T-helper 2 cell treated with Interferon-gamma antibody and Interleukin-4, amounts not matched to agents 5 μg/mL and 100 μg/mL, for 36 hours (primary cell): ENCODE results near the gene ING1.
"Not testable (repeated sequence)": the region's sequence is repeated elsewhere in the genome, so short reads cannot be mapped to it uniquely, and the experiment has no call there.

ENCODE experiments used
- DNase-seq: peaks from one replicate; pipeline ENCODE4 v3.0.0; 2021; ENCODE audit warnings: low spot score
- H3K27ac Mint-ChIP-seq: one replicate; pipeline ENCODE4 v1.8.0; 2021; ENCODE audit warnings: mild to moderate bottlenecking, mixed read lengths
- H3K27me3 Mint-ChIP-seq: one replicate; pipeline ENCODE4 v1.8.0; 2021; ENCODE audit warnings: low read depth, mixed read lengths
- H3K36me3 Mint-ChIP-seq: one replicate; pipeline ENCODE4 v1.8.0; 2021; ENCODE audit warnings: low read depth, mixed read lengths
- H3K4me1 Mint-ChIP-seq: one replicate; pipeline ENCODE4 v1.8.0; 2021; ENCODE audit warnings: low read depth, mixed read lengths
- H3K4me3 Mint-ChIP-seq: one replicate; pipeline ENCODE4 v1.8.0; 2022; ENCODE audit warnings: mild to moderate bottlenecking, moderate library complexity, mixed read lengths
- H3K9me3 Mint-ChIP-seq: one replicate; pipeline ENCODE4 v1.8.0; 2021; ENCODE audit warnings: mixed read lengths

ING1 gene

GRCh38 chr13:110716247-110716515 lies 2.7 kb downstream of the ING1 start:
- Mint-ChIP-seq H3K9me3 (no peaks in the 10 kb centered on the region), H3K27me3 (peaks cover 4% of the 10 kb centered on the region), H3K4me1 (peaks cover 22% of the 10 kb centered on the region), H3K4me3 (peak overlapping the region; percentile 96), H3K36me3 (peaks cover 6% of the 10 kb centered on the region), H3K27ac (peak overlapping the region; percentile 93)
- DNase-seq: no peak

DNA sequence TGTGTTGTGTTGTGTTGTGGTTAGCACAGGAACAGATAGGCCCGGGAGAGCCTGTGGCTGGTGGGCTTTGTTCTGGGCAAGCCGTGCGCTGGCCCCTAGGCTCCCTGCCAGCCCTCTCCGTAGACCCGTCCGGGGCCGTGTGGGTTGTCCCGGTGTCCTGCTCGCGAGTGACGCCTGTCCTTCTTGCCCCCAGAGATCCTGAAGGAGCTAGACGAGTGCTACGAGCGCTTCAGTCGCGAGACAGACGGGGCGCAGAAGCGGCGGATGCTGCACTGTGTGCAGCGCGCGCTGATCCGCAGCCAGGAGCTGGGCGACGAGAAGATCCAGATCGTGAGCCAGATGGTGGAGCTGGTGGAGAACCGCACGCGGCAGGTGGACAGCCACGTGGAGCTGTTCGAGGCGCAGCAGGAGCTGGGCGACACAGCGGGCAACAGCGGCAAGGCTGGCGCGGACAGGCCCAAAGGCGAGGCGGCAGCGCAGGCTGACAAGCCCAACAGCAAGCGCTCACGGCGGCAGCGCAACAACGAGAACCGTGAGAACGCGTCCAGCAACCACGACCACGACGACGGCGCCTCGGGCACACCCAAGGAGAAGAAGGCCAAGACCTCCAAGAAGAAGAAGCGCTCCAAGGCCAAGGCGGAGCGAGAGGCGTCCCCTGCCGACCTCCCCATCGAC lies 5.7 kb downstream of the ING1 start:
- Mint-ChIP-seq H3K4me1 (peaks cover 15% of the 10 kb centered on the region), H3K4me3 (no peak overlapping the region), H3K27me3 (no peaks in the 10 kb centered on the region), H3K36me3 (peaks cover 14% of the 10 kb centered on the region), H3K9me3 (no peaks in the 10 kb centered on the region), H3K27ac (no peak overlapping the region)
- DNase-seq: no peak

GRCh38 chr13:110722971-110723370 lies 9.5 kb downstream of the ING1 start:
- H3K4me3 Mint-ChIP-seq: no peak overlapping the region
- H3K36me3 Mint-ChIP-seq: peaks cover 14% of the 10 kb centered on the region
- no peak for DNase-seq
- H3K9me3 Mint-ChIP-seq: no peaks in the 10 kb centered on the region
- no peaks in the 10 kb centered on the region for H3K27me3 Mint-ChIP-seq
- H3K4me1 Mint-ChIP-seq: peaks cover 18% of the 10 kb centered on the region
- H3K27ac Mint-ChIP-seq: no peak overlapping the region

DNA sequence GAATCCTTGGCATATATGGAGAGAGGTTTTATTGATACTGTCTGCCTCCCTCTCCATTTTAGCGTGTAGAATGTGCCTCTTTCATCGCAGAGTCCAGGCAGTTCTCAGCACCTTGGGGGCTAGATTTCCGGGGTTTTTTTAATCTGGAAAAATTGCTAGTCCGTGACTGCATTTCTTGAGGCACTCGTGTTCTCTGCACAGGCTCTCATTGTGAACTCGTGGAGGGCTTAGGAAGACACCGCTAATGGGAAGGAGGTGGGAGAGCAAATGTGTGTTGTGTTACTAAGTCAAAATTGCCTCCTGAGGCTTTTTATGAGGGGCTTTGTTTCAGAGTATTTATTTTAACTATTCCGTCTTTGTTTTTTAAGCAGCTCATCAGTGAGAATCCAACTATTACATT lies 10.1 kb downstream of the ING1 start:
- no peak overlapping the region for H3K27ac Mint-ChIP-seq
- peaks cover 16% of the 10 kb centered on the region for H3K4me1 Mint-ChIP-seq
- no peak for DNase-seq

DNA sequence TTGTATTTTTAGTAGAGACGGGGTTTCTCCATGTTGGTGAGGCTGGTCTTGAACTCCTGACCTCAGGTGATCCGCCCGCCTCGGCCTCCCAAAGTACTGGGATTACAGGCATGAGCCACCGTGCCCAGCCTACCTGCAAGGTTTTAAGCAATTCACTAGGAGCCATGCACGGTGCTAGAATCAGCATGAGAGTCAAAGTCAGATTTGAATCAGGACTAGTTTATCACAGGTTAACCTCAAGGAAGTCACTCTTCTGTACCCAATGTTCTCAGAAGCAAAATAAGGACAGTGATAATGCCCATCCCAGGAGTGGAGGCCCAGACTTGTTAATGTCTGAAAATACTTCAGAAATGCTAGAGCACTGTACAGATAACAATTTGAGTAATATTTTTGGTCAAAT lies 12.7 kb downstream of the ING1 start:
- H3K4me1 Mint-ChIP-seq: peaks cover 14% of the 10 kb centered on the region
- H3K36me3 Mint-ChIP-seq, H3K4me3 Mint-ChIP-seq, H3K27ac Mint-ChIP-seq, H3K27me3 Mint-ChIP-seq, H3K9me3 Mint-ChIP-seq, DNase-seq: not testable (repeated sequence)

More for the DNA sequence above, 10.1 kb downstream of the ING1 start:
- H3K36me3 Mint-ChIP-seq: peaks cover 14% of the 10 kb centered on the region
- H3K27me3 Mint-ChIP-seq: no peaks in the 10 kb centered on the region
- H3K9me3 Mint-ChIP-seq: no peaks in the 10 kb centered on the region
- no peak overlapping the region for H3K4me3 Mint-ChIP-seq

- H3K9me3 Mint-ChIP-seq: no peaks in the 10 kb centered on the region
- H3K27me3 Mint-ChIP-seq: peaks cover 3% of the 10 kb centered on the region
- peak; percentile 65 for DNase-seq
- H3K4me1 Mint-ChIP-seq: peaks cover 14% of the 10 kb centered on the region
- H3K36me3 Mint-ChIP-seq: peaks cover 6% of the 10 kb centered on the region
- peak overlapping the region; percentile 70 for H3K27ac Mint-ChIP-seq
- peak overlapping the region; percentile 43 for H3K4me3 Mint-ChIP-seq
These were observed 13.2 kb downstream of the ING1 start for GRCh38 chr13:110726726-110727125.

DNA sequence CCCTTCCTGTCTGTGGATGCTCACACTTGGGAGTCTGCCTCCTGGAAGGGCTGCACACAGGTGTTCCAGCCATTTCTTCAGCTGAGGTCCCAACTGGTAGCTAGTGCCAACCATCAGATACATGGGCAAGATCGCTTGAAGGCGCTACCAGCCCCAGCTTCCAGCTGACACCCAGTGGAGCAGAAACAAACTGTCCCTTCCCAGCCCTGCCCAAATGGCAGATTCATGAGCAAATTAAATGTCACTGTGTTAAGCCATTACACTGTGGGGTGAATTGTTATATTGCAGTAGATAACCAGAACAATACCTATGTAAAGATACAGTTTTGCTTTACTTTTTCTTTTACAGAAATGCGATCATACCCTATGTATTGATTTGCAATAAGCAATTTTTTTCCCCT lies 17.6 kb downstream of the ING1 start:
- H3K27me3 Mint-ChIP-seq: peaks cover 3% of the 10 kb centered on the region
- peaks cover 11% of the 10 kb centered on the region for H3K4me1 Mint-ChIP-seq
- H3K36me3 Mint-ChIP-seq: no peaks in the 10 kb centered on the region
- no peaks in the 10 kb centered on the region for H3K9me3 Mint-ChIP-seq
- DNase-seq: no peak
- no peak overlapping the region for H3K27ac Mint-ChIP-seq
- no peak overlapping the region for H3K4me3 Mint-ChIP-seq

DNA sequence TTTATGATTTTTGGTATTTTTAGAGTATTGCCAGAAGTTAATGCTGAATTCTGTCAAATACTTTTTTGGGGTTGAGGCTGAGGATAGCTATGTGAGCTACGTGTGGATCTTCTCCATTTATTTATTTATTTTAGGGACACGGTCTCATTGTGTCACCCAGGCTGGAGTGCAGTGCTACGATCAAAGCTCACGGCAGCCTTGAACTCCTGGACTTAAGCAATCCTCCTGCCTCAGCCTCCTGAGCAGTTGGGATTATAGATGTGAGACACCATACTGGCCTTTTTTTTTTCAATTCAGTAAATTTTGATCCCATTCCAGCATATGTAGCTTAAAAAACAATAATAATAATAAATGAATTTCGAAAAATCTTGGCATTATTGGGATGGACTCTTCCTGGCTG lies 21.1 kb downstream of the ING1 start:
- Mint-ChIP-seq H3K4me3 (no peak overlapping the region), H3K27ac (no peak overlapping the region), H3K27me3 (peaks cover 3% of the 10 kb centered on the region), H3K4me1 (no peaks in the 10 kb centered on the region), H3K9me3 (no peaks in the 10 kb centered on the region), H3K36me3 (no peaks in the 10 kb centered on the region)
- no peak for DNase-seq

- no peaks in the 10 kb centered on the region for H3K27me3 Mint-ChIP-seq
- no peaks in the 10 kb centered on the region for H3K36me3 Mint-ChIP-seq
- no peak overlapping the region for H3K27ac Mint-ChIP-seq
- H3K4me3 Mint-ChIP-seq: no peak overlapping the region
- H3K4me1 Mint-ChIP-seq: no peaks in the 10 kb centered on the region
- H3K9me3 Mint-ChIP-seq: no peaks in the 10 kb centered on the region
- DNase-seq: no peak
These were observed 24.1 kb downstream of the ING1 start for GRCh38 chr13:110737555-110737954.

GRCh38 chr13:110743687-110744086 lies 30.2 kb downstream of the ING1 start:
- H3K4me1 Mint-ChIP-seq: no peaks in the 10 kb centered on the region
- no peak overlapping the region for H3K27ac Mint-ChIP-seq
- DNase-seq: no peak
- H3K4me3 Mint-ChIP-seq: no peak overlapping the region
- H3K9me3 Mint-ChIP-seq: peaks cover 19% of the 10 kb centered on the region
- peaks cover 4% of the 10 kb centered on the region for H3K27me3 Mint-ChIP-seq
- H3K36me3 Mint-ChIP-seq: no peaks in the 10 kb centered on the region

DNA sequence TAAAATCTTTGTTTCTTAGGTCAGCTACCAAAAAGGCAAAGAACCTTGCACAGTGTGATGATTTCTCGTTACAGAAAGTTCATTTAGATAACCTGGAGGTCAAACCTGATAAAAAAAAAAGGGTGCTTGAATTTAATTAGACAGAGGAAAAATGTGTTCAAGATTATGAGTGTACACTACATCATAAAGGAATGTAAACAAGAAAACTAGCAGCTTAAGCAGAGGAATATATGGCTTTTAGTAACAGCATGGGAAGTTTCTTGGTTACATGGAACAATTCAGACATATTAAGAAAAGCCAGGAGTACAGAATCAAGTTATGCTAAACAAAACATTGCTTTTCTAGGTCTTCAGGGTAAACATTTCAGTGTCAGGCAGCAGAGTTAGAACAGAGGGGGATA lies 32.9 kb downstream of the ING1 start:
- peaks cover 4% of the 10 kb centered on the region for H3K27me3 Mint-ChIP-seq
- no peak overlapping the region for H3K4me3 Mint-ChIP-seq
- H3K9me3 Mint-ChIP-seq: peaks cover 22% of the 10 kb centered on the region
- no peaks in the 10 kb centered on the region for H3K4me1 Mint-ChIP-seq
- H3K36me3 Mint-ChIP-seq: no peaks in the 10 kb centered on the region
- DNase-seq: no peak
- H3K27ac Mint-ChIP-seq: no peak overlapping the region

GRCh38 chr13:110748271-110748670 lies 34.8 kb downstream of the ING1 start:
- peaks cover 17% of the 10 kb centered on the region for H3K9me3 Mint-ChIP-seq

GRCh38 chr13:110756219-110756631 lies 42.7 kb downstream of the ING1 start:
- Mint-ChIP-seq H3K36me3 (no peaks in the 10 kb centered on the region), H3K4me1 (no peaks in the 10 kb centered on the region), H3K4me3 (no peak overlapping the region), H3K27ac (no peak overlapping the region), H3K9me3 (no peaks in the 10 kb centered on the region), H3K27me3 (peaks cover 2% of the 10 kb centered on the region)
- DNase-seq: no peak

More at GRCh38 chr13:110748271-110748670, 34.8 kb downstream of the ING1 start:
- Mint-ChIP-seq H3K4me1 (no peaks in the 10 kb centered on the region), H3K4me3 (no peak overlapping the region), H3K36me3 (no peaks in the 10 kb centered on the region), H3K27me3 (peaks cover 4% of the 10 kb centered on the region), H3K27ac (no peak overlapping the region)
- no peak for DNase-seq

- H3K36me3 Mint-ChIP-seq: no peaks in the 10 kb centered on the region
- no peaks in the 10 kb centered on the region for H3K9me3 Mint-ChIP-seq
- no peak for DNase-seq
- H3K4me3 Mint-ChIP-seq: no peak overlapping the region
- no peaks in the 10 kb centered on the region for H3K4me1 Mint-ChIP-seq
- no peak overlapping the region for H3K27ac Mint-ChIP-seq
- peaks cover 2% of the 10 kb centered on the region for H3K27me3 Mint-ChIP-seq
These were observed 43.8 kb downstream of the ING1 start for GRCh38 chr13:110757296-110757695.

DNA sequence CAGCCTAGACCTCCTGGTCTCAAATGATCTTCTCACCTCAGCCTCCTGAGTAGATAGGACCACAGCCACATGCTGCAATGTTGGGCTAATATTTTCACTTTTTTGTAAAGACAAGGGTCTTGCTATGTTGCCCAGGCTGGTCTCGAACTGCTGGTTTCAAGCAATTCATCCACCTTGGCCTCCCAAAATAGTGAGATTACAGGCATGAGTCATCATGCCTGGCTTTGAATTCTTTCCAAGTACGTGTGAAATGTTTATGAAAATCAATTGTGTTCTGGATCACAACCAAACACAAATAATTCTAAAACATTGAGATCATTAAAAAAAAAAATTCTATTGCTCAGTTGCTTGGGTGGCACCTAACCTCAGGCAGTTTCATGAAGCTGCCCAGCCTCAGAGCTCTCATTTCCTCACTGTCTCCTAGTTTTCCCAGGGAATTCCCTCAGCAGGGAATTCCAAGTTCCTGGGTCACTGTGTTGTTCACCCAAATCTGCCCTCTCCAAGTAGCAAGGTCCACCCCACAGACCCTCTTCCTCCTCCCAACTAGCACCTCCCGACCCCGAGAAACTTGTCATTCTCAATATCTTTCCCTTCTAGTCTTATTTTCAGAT lies 44.8 kb downstream of the ING1 start:
- Mint-ChIP-seq H3K36me3 (no peaks in the 10 kb centered on the region), H3K4me3 (no peak overlapping the region), H3K27ac (no peak overlapping the region), H3K27me3 (peaks cover 2% of the 10 kb centered on the region), H3K9me3 (no peaks in the 10 kb centered on the region), H3K4me1 (no peaks in the 10 kb centered on the region)
- DNase-seq: no peak
